ENCODE results near the gene DROSHA.

DROSHA gene

GRCh38 chr5:31355337-31355736 lies 176.6 kb downstream of the DROSHA start:
- H3K9ac ChIP-seq (ENCODE audit: low read length), result no peak overlapping the region
- no peaks in the 10 kb centered on the region for H3K9me2 ChIP-seq (replicated peaks; ENCODE audit: insufficient read depth, low read length)
- H3K27ac ChIP-seq (ENCODE audit: low read length), result no peak overlapping the region
- no peaks in the 10 kb centered on the region for H3K9me3 ChIP-seq (replicated peaks; ENCODE audit: insufficient read depth, low read length)
- no peak overlapping the region for H3K4me3 ChIP-seq (ENCODE audit: low read length)
- no peaks in the 10 kb centered on the region for H3F3A ChIP-seq (ENCODE audit: insufficient read depth, low read length)
- TF ChIP-seq EZH2 (optimal IDR thresholded peaks at IDR 0.05; ENCODE audit: low read depth, low read length), result no peak
- no peak for TF ChIP-seq CTCF (IDR thresholded peaks at IDR 0.05; ENCODE audit: low read length)
- TF ChIP-seq EZH2phosphoT487 (IDR thresholded peaks at IDR 0.05; ENCODE audit: low read length), result no peak
- no peaks in the 10 kb centered on the region for H3K79me2 ChIP-seq (ENCODE audit: low read length)
- H4K20me1 ChIP-seq (ENCODE audit: insufficient read depth, low read length), result no peaks in the 10 kb centered on the region
- H3K27me3 ChIP-seq (replicated peaks; ENCODE audit: insufficient read depth, low read length), result no peaks in the 10 kb centered on the region
- H3K36me3 ChIP-seq (replicated peaks; ENCODE audit: insufficient read depth, low read length), result no peaks in the 10 kb centered on the region
- no peak for DNase-seq
- no peak overlapping the region for H2AFZ ChIP-seq (ENCODE audit: low read length)
- H3K4me1 ChIP-seq (ENCODE audit: low read length), result no peaks in the 10 kb centered on the region
- no peak overlapping the region for H3K4me2 ChIP-seq (ENCODE audit: low read depth, low read length)

Data from MM.1S (cell line).